Measurements from ENCODE around the gene DAB2IP.

GRCh38 chr9:121714873-121715272 is 63.4 kb downstream of the DAB2IP start:
- TF ChIP-seq CTCF (conservative IDR thresholded peaks at IDR 0.05; ENCODE audit: low read length) = 0 out of 2 replicates have a peak, but pooled peaks have one; percentile 2
- no peak for TF ChIP-seq EZH2phosphoT487 (IDR thresholded peaks at IDR 0.05; ENCODE audit: borderline replicate concordance)
